GM18519 (cell line): ENCODE measurements around the gene NAALADL1.

Experiments
- ATAC-seq: cut with Tn5 transposase; IDR thresholded peaks from one replicate; pipeline ENCODE4 v1.9.1; 2021; ENCODE audit warnings: mild to moderate bottlenecking, moderate library complexity; ENCODE audit not compliant: unreplicated experiment, low FRiP score

Gene NAALADL1, protein sequence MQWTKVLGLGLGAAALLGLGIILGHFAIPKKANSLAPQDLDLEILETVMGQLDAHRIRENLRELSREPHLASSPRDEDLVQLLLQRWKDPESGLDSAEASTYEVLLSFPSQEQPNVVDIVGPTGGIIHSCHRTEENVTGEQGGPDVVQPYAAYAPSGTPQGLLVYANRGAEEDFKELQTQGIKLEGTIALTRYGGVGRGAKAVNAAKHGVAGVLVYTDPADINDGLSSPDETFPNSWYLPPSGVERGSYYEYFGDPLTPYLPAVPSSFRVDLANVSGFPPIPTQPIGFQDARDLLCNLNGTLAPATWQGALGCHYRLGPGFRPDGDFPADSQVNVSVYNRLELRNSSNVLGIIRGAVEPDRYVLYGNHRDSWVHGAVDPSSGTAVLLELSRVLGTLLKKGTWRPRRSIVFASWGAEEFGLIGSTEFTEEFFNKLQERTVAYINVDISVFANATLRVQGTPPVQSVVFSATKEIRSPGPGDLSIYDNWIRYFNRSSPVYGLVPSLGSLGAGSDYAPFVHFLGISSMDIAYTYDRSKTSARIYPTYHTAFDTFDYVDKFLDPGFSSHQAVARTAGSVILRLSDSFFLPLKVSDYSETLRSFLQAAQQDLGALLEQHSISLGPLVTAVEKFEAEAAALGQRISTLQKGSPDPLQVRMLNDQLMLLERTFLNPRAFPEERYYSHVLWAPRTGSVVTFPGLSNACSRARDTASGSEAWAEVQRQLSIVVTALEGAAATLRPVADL

DNA sequence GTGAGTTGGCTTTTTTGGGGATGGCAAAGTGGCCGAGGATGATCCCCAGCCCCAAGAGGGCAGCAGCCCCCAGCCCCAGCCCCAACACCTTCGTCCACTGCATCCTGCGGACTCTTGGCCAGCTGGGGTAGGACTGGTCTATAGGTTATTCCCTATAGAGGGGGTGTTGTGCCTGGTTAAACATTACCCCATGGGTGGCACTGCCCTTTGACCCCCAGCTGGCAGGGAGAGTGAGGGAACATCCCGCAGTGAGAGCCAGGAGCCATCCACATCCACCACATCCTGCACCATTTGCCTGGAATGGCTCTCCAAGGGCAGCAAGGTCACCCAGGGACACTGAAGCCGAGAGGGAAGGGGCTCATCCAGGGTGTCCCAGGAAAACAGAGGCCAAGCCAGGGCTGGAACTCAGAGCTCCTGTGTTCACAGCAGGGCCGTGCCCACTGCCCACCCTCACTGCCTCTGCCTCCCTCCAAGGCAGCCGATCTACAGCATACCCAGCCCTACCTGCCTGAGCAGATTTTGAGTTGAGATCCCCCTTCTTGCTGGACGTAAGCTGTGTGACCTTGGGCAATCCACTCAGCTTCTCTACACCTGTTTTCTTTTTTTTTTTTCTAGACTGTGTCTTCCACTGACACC is at the start of gene NAALADL1:
TSS of gene NAALADL1 (minus strand) at position 135 of the 636 bp plus-strand sequence. CDS start at position 103, 32 bp downstream.
- ATAC-seq, result no peak

DNA sequence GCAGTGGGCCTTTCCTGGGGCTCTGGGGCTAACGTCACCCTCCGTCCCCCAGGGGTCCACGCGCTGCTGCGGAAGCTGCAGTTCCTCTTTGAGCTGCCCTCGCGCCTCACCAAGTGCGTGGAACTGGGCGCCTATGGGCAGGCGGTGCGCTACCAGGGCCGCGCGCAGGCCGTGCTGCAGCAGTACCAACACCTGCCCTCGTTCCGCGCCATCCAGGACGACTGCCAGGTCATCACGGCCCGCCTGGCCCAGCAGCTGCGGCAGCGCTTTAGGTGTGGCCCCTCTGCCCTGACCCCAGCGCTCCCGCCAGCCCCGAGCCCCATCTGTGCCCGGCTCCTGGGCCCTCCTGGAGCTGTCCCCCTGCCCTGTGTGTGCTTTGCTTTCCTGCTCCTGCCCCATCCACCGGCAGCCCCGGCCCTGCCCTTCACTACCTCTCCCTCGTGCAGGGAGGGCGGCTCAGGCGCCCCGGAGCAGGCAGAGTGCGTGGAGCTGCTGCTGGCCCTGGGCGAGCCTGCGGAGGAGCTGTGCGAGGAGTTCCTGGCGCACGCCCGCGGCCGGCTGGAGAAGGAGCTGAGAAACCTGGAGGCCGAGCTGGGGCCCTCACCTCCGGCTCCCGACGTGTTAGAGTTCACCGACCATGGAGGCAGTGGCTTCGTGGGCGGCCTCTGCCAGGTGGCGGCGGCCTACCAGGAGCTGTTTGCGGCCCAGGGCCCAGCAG is 49.6 kb upstream of the NAALADL1 start:
- ATAC-seq, result no peak

DNA sequence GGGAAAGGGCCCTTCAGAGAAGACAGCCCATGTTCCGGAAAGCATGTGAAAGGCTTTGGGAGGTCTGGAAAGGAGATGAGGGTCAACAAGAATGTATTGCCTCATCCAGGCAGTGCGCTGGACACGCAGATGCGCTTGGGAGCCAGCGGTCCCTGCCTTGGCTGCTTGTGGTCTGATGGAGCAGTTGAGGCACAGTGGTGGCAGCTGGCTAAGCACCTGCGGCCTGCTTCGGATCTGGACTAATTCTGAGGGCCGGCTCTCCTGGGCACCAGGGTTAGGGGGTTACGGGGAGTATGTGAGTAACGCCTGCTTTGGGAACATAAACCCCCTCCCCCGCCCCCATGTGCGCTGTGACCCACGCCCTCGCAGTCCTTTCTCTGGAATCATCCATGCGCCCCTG is 48.7 kb upstream of the NAALADL1 start:
- ATAC-seq, result no peak

DNA sequence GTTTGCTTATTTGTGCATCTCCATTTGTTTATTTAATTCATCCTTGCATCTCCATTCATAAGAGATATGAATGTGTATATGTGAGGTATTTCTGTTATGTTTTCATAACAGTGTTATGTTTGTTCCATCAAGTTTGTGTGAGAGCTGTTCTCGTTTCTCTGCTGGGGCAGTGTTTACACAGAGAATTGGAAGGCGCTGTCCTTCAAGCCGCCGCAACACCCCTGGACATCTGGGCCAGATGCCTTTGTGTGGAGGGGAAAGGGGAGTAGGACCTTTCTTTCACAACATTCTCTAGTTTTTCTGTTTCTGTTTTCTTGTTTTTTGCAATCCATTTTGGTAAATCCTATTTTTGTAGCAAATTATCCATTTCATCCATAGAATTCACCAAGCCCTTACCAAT is 46.3 kb upstream of the NAALADL1 start:
- no peak for ATAC-seq

DNA sequence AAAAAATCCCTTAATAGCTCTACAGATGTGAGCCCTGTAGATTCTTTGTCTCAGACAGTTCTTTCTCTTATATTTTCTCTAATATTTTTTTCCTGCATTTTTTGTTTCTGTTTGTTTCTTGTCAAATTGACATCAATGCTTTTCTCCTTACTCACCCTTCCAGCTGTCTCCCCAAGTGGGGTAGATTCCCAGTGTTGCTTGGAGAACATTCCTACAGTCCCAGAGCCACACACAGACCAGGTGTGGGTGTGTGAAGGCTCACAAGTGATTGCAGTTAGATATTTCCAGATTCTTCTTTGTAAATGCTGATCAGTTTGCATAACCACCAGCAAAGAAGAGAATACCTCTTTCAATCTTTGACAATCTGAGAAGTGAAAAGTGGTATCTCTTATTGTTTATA is 45.1 kb upstream of the NAALADL1 start:
- ATAC-seq, result no peak

DNA sequence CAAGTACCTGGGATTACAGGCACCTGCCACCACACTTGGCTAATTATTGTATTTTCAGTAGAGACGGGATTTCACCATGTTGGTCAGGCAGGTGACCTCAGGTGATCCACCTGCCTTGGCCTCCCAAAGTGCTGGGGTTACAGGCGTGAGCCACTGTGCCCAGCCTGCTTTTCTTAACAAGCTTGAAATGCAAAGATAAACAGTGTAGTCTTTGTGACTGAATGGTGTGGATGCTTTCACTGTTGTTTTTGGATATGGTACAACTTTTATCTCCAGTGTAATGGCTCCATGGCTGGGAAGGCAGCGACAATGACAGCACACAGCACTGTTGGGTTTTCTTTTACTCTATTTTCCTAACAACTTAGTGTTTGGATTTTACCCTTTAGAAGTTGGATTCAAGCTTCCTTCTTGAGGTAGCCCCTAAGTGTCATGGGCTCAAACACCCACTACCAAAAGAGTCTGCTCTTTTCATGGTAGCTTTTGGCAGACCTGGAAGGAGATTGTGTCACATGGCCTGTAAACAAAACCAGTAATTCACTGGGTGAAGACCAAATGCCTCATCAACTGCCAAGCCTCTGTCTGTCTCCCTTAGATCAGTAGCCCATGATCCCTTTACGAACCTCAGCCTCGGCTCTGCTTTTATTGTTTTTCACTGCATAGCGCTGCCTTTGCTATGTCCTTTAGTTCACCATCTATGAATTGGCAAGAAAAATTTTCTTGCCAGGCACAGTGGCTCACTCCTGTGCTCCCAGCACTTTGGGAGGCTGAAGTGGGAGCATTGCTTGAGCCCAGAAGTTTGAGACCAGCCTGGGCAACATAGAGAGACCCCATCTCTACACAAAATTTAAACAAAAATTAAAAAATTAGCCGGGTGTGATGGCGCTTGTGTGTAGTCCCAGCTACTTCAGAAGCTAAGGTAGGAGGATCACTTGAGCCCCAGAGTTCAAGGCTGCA is 44.1 kb upstream of the NAALADL1 start:
- ATAC-seq, result no peak

DNA sequence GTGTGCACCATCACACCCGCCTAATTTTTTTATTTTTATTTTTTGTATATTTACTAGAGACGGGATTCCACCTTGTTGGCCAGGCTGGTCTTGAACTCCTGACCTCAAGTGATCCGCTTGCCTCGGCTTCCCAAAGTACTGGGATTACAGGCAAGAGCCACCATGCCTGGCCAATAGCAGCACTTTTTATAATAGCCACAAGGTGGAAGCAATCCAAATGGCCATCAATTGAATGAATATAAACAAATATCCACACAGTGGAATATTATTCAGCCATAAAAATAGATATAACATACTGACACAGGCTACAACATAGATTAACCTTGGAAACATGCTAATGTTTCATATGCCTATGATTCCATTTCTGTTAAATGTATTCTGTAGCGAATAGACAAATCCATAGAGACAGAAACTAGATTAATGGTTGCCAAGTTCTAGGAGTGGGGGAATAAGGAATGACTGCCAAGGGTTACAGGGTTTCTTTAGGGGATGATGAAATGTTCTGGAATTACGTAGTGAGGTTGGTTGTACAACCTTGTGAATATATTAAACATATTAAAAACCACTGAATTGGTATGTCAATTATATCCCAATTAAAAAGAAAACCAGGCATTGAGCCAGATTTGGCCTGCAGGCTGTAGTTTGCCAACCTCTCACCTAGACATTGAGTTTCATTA is 42.5 kb upstream of the NAALADL1 start:
- ATAC-seq, result no peak

DNA sequence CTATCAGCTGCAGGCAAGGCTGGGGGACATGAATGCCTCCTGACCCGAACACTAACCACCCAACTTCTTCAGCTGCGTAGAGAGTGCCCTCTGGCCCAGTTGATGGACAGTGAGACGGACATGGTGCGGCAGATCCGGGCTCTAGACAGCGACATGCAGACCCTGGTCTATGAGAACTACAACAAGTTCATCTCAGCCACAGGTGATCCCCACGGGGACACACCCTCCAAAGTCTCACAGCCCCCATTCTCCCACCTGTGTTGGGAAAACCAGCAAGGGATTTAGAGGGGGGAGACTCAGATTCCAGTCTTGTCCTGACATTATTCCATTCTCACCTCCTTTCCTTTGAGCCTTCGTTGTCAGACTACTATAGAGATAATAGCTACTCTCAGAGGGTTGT is 38.6 kb upstream of the NAALADL1 start:
- ATAC-seq, result no peak

DNA sequence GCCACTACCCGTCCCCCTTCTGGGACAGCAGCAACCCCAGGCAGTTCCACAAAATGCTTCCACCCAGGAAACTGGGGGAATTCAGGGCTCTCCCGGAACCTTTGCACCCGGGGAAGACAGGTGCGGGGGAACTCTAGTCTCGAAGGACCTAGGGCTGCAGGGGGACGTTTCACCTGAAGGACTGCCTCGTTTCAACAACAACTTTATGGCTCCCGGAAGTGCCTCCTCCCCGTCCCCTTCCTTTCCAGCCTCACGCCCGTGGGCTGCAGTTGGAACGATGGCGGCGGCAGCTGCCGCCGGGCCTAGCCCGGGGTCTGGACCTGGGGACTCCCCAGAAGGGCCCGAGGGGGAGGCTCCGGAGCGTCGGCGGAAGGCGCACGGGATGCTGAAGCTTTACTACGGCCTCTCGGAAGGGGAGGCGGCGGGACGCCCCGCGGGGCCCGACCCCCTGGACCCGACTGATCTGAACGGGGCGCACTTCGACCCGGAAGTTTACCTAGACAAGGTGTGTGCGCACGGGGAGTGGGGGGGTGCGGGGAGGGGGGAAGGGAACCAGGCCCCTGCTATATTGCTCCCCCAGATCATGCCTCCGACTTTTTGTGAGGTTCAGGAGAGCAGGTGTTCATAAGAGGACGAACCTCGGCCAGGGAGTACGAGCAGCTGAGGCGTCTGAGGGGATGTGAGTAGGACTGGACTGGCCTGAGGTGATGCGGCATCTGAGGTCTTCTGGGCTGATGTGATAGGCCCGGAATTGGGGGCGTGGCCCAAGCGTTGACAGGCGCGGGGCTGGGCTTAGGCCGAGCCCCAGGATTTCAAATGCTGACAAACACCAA is 37.8 kb upstream of the NAALADL1 start, which contains the start of gene VPS51:
TSS of gene VPS51 (plus strand) at position 241 of the 833 bp plus-strand sequence. CDS start at position 278, 37 bp downstream.
- peak; percentile 62 for ATAC-seq

DNA sequence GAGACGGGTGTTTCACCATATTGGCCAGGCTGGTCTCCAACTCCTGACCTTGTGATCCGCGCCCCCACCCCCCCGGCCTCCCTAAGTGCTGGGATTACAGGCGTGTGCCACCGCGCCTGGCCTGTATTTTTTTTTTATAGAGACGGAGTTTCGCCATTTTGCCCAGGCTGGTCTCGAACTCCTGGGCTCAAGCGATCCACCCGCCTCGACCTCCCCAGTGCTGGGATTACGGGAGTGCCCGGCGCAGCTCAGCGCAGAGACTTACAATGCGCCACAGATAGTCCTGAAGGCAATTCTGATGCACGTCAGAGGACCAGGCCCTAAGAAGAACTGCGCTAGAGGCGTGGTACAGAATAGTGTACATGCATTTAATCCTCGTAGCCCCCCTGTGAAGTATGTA is 37.1 kb upstream of the NAALADL1 start:
- no peak for ATAC-seq

DNA sequence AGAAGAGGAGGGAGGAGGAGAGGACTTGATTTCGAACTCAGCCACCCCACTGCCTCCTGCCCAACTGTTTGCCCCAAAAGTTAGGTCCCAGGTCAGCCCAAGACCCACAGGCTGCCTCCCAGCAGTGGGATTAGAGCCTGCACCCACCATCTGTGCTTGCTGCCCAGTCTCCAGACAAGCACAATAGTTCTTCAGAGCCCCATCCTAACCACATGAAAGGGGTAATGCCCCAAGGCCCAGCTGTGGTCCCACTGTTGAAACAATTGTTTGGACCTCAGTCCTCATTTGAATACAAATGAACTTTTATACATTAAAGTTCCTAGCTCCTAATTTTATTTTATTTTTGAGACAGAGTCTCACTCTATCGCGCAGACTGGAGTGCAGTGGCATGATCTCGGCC is 32.3 kb upstream of the NAALADL1 start:
- ATAC-seq, result no peak

DNA sequence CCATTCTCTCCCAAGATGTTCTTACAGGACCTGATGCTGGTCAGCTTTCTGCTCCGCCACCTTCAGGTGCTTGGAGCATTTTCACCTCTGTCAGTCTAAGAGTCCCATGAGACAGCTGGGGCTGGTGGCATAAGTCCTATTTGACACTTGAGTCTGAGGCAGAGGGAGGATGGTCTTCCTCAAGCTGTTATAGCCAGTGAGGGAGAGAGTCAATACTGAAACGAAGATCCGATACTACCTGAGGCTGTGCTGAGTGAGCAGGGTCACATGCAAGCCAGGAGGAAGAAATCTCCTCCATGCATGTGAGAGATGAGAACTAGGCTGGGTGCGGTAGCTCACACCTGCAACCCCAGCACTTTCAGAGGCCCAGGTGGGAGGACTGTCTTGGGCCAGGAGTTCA is 31.3 kb upstream of the NAALADL1 start:
- ATAC-seq, result no peak

DNA sequence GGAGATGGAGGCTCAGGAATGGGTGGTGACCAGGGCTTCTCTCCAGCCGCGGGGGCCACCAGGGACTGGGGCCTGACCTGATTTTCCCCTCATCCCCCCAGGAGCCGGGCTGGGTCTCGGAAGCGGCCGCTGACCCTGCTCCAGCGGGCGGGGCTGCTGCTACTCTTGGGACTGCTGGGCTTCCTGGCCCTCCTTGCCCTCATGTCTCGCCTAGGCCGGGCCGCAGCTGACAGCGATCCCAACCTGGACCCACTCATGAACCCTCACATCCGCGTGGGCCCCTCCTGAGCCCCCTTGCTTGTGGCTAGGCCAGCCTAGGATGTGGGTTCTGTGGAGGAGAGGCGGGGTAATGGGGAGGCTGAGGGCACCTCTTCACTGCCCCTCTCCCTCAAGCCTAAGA is 29.5 kb upstream of the NAALADL1 start:
- no peak for ATAC-seq

DNA sequence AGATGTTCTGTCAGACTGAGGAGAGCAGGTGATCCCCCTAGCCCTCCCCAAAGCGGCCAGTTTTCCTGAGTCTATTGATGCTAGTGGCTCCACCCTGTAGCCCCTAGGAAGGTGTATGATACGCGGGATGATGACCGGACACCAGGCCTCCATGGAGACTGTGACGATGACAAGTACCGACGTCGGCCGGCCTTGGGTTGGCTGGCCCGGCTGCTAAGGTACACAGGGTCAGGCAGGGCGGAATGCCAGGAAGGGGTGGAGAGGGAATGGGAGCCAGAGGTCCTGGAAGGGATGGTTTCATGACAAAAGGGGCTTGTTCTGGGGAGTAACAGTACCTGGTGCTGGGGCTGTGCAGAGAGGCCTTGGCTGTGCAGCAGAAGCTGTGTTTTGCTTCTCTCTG is 28.9 kb upstream of the NAALADL1 start:
- ATAC-seq, result no peak

DNA sequence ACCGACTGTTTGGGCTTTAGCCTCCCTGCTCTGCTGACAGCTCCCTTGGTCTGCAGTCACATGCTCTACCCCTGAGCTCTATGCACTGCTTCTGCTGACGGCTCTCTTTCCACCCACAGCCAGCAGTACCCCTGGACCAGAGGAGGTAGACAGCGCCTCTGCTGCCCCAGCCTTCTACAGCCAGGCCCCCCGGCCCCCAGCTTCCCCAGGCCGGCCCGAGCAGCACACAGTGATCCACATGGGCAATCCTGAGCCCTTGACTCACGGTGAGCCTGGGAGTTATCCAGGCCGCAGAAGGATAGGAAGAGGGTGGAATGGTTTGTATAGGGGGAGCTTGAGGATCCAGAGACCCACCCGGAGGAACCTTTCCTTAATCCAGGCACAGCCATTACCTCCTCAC is 28.5 kb upstream of the NAALADL1 start:
- no peak for ATAC-seq

DNA sequence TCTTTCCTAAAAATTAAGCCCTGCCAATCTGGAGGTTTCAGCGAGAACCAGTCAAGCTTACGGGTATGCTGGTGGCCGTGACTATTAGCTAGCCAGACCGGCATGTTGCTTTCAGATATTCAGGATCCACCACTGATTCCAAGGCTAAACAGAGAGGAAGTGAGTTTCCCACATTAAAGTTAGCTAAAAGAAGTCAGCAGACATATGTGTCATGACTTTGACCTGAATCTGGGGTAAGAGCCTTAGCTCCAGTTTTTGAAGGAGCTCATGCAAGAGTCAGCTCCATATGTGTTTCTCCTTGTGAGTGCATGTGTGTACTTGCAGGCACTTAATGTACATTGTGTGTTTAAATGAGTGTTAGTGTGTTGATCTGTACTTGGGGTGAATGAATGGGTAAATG is 27.1 kb upstream of the NAALADL1 start:
- ATAC-seq, result no peak

DNA sequence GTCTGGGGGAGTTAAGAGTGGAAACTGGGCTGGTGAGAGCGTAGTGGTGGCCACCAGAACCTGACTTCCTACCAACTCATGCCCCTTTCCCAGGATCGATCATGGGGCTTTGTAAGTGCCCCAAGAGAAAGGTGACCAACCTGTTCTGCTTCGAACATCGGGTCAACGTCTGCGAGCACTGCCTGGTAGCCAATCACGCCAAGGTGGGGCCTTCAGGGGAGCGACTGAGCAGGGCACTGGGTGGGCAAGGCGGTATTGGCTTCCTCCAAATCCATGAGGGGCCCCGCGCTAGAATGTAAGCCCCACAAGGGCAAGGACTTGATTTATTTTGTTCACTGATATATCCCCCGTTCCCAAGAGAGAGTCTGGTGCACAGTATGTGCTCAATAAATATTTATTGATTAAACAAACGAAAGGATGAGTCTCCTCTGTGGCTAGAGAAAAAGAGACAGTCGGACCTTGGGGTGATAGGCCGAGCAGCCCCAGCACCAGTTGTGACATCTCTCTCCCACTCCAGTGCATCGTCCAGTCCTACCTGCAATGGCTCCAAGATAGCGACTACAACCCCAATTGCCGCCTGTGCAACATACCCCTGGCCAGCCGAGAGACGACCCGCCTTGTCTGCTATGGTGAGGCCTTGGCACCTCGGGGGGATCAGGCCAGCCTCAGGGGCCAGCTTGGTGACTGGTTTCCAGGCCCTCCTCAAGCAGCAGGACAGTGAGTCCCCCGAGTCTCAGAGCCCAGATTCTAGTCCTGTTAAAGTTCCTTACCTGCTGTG is 26.4 kb upstream of the NAALADL1 start:
- ATAC-seq, result no peak
